ENCODE measurements around the gene NOL3. TPM values are rescaled to one million over a fixed set of nuclear protein-coding genes. Genes with fewer than 3 reads are reported as not detected.

The NOL3 gene
- total RNA-seq, 1 donor from 2014 or later, result 8.4 TPM

DNA sequence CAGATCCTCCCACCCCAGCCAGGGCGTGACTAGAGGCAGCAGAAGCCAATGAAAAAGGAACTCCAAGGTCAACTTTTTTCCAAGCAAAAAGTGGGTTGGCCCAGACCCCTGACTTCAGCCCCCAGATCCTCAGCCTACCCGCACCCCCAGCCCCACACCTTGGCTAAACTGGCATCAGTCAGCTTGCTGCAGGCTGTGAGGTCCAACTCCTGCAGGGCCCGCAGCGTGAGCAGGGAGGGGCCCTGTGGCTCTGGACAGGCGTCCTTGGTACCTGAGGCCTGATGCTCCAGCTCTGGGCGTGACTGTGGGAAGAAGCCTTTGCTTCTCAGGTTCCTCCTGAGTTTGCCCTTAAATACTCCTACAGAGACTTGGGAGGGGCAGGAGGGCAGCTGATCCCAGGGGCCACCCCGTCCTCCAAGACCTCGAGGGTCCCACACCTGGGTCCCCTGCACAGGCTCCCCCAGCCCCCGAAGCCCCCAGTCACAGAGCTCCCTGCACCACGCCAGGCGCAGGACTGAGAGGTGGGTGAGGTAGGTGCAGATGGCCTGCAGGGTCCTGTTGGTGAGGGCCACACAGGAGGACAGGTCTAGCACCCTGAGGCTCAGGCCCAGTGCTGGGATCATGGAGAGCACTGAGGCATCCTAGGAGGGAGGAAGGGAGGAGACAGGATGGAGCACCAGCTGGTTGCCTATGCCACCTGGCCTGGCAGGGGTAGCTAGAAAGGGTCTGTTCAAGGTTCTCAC is 38.0 kb downstream of the NOL3 start:
- no peaks in the 10 kb centered on the region for H3K27me3 Mint-ChIP-seq
- no peaks in the 10 kb centered on the region for H3K36me3 Mint-ChIP-seq
- TF ChIP-seq, protein P1, sequence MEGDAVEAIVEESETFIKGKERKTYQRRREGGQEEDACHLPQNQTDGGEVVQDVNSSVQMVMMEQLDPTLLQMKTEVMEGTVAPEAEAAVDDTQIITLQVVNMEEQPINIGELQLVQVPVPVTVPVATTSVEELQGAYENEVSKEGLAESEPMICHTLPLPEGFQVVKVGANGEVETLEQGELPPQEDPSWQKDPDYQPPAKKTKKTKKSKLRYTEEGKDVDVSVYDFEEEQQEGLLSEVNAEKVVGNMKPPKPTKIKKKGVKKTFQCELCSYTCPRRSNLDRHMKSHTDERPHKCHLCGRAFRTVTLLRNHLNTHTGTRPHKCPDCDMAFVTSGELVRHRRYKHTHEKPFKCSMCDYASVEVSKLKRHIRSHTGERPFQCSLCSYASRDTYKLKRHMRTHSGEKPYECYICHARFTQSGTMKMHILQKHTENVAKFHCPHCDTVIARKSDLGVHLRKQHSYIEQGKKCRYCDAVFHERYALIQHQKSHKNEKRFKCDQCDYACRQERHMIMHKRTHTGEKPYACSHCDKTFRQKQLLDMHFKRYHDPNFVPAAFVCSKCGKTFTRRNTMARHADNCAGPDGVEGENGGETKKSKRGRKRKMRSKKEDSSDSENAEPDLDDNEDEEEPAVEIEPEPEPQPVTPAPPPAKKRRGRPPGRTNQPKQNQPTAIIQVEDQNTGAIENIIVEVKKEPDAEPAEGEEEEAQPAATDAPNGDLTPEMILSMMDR (conservative IDR thresholded peaks at IDR 0.05), result no peak
- H3K9me3 Mint-ChIP-seq, result no peaks in the 10 kb centered on the region
- no peak overlapping the region for H3K4me3 Mint-ChIP-seq
- DNase-seq (ENCODE audit: extremely low spot score, unreplicated experiment), result no peak
- no peak overlapping the region for H3K27ac Mint-ChIP-seq
- no peaks in the 10 kb centered on the region for H3K4me1 Mint-ChIP-seq (ENCODE audit: unreplicated experiment)

DNA sequence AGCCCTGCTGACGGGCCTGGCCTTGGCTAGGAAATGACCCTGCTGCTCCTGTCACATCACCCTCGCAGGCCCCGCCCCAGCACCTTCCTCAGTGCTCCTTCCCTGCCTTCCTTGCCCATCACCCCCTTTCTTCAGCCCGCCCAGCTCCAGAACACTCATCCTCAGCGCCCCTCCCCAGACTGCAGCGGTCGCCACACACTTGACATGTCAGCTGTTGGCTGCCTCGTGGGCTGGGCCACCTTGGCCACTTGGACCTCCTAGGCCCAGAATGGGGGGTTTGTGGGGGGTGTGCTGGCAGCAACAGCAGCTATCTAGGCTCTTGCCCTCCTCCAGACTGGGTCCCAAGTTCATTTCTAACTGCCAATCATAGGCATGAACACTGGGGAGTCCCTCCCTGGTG is 39.2 kb downstream of the NOL3 start:
- no peak overlapping the region for H3K27ac Mint-ChIP-seq
- TF ChIP-seq, protein P1 (conservative IDR thresholded peaks at IDR 0.05), result no peak
- no peak overlapping the region for H3K4me3 Mint-ChIP-seq

DNA sequence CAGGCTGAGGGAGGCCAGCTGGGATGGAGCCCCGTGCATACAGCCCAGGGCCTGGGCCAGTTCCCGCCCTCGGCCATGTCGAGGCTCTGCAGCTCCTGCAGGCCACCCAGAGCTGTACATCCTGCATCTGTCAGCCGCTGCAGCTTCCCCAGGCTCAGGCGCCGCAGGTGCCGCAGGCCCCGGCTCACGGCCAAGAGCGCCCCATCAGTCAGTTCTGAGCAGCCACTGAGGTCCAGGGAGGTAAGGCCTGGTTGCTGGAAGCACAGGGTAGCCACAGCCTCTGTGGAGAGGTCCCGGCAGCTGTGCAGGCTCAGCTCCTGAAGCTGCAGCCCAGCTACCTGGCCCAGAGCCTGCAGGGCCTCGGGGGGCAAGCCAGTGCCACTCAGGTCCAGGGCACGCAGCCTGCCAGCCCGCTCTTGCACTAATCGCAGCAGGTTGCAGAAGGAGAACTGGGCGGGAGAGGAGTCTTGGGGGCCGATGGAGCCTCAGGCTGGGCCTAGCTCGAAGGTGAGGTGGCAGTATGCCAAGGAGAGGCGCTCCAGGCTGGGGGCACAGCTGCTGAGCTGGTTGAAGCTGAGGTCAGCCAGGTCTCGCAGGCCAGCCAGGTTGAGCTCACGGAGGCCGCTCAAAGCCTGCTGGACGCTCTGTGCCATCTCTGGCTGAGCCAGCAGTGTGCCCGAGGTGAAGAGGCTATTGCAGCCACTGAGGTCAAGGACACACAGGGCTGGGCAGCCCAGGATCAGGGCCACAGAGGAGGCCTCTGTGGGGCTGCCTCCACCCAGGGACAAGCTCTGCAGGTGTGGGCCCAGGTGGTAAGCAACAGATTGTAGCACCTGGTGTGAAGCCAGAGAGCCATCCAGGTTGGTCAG is 40.0 kb downstream of the NOL3 start:
- no peak overlapping the region for H3K4me3 Mint-ChIP-seq
- no peaks in the 10 kb centered on the region for H3K27me3 Mint-ChIP-seq
- no peak overlapping the region for H3K27ac Mint-ChIP-seq
- no peaks in the 10 kb centered on the region for H3K36me3 Mint-ChIP-seq
- no peak for DNase-seq (ENCODE audit: extremely low spot score, unreplicated experiment)
- TF ChIP-seq, protein P1 (conservative IDR thresholded peaks at IDR 0.05), result no peak
- H3K9me3 Mint-ChIP-seq, result no peaks in the 10 kb centered on the region
- no peaks in the 10 kb centered on the region for H3K4me1 Mint-ChIP-seq (ENCODE audit: unreplicated experiment)

More for the DNA sequence above, 39.2 kb downstream of the NOL3 start:
- Mint-ChIP-seq H3K4me1 (ENCODE audit: unreplicated experiment) (no peaks in the 10 kb centered on the region), H3K27me3 (no peaks in the 10 kb centered on the region), H3K9me3 (no peaks in the 10 kb centered on the region), H3K36me3 (no peaks in the 10 kb centered on the region)
- DNase-seq (ENCODE audit: extremely low spot score, unreplicated experiment), result no peak

DNA sequence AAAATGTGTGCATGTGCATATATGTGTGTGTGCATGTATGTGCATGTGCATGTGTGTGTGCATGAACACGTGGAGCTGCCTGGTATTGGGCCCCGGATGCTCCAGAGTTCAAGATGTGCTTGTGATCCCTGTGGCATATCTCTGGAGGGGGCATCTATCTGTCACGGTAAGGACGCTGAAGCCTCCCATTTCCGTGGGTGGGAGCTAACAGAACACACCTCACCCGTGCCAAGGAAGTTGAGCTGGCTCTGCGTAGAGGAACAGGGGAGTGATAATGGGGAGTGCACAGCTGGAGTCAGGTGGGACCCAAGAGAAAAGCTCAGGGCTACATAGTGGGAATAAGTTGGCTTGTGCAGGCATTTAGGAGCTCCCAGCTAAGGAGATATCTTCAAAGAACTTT is 41.3 kb downstream of the NOL3 start:
- H3K4me3 Mint-ChIP-seq, result no peak overlapping the region
- no peaks in the 10 kb centered on the region for H3K27me3 Mint-ChIP-seq
- no peak overlapping the region for H3K27ac Mint-ChIP-seq

DNA sequence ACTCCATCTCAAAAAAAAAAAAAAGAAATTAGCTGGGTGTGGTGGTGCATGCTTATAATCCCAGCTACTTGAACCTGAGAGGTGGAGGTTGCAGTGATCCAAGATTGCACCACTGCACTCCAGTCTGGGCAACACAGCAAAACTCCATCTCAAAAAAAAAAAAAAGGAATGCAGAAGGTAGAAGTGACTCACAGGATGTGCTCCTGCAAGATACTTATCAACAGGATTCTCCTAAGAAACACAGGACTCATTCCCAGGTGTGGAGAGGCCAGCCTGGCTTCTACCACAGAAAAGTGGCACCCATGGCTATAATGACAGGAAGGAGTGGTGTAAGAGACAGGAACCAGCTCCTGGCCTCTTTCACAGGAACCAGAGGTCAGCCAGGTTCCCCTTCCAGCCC is 42.4 kb downstream of the NOL3 start:
- H3K27me3 Mint-ChIP-seq, result no peaks in the 10 kb centered on the region
- no peaks in the 10 kb centered on the region for H3K36me3 Mint-ChIP-seq
- H3K4me1 Mint-ChIP-seq (ENCODE audit: unreplicated experiment), result no peaks in the 10 kb centered on the region
- H3K9me3 Mint-ChIP-seq, result no peaks in the 10 kb centered on the region
- H3K27ac Mint-ChIP-seq, result no peak overlapping the region
- TF ChIP-seq, protein P1 (conservative IDR thresholded peaks at IDR 0.05), result no peak
- no peak for DNase-seq (ENCODE audit: extremely low spot score, unreplicated experiment)
- H3K4me3 Mint-ChIP-seq, result no peak overlapping the region

More for the DNA sequence above, 41.3 kb downstream of the NOL3 start:
- no peaks in the 10 kb centered on the region for H3K4me1 Mint-ChIP-seq (ENCODE audit: unreplicated experiment)
- DNase-seq (ENCODE audit: extremely low spot score, unreplicated experiment), result no peak
- TF ChIP-seq, protein P1 (conservative IDR thresholded peaks at IDR 0.05), result no peak
- no peaks in the 10 kb centered on the region for H3K9me3 Mint-ChIP-seq
- H3K36me3 Mint-ChIP-seq, result no peaks in the 10 kb centered on the region
